Measurements from ENCODE around the gene DNPH1.

GRCh38 chr6:43196337-43196736 is 32.9 kb downstream of the DNPH1 start:
- TF ChIP-seq YY1 (IDR thresholded peaks at IDR 0.05; ENCODE audit: low read depth) (no peak), TAF1 (IDR thresholded peaks at IDR 0.05; ENCODE audit: low read depth) (no peak)
